ENCODE measurements around the gene ZNF322.
"Not testable (repeated sequence)": the region's sequence is repeated elsewhere in the genome, so short reads cannot be mapped to it uniquely, and the experiment has no call there.

Gene ZNF322

GRCh38 chr6:26682435-26683042 lies 23.0 kb upstream of the ZNF322 start:
- not testable (repeated sequence) for H3F3A ChIP-seq (ENCODE audit: insufficient read depth, low read length); H2AFZ ChIP-seq (ENCODE audit: low read length); H3K27me3 ChIP-seq (replicated peaks; ENCODE audit: insufficient read depth, low read length); H3K9me3 ChIP-seq (replicated peaks; ENCODE audit: insufficient read depth, low read length); H3K27ac ChIP-seq (ENCODE audit: low read length); H3K4me2 ChIP-seq (ENCODE audit: low read depth, low read length); H3K9me2 ChIP-seq (replicated peaks; ENCODE audit: insufficient read depth, low read length); H3K4me1 ChIP-seq (ENCODE audit: low read length); H3K9ac ChIP-seq (ENCODE audit: low read length); H3K36me3 ChIP-seq (replicated peaks; ENCODE audit: insufficient read depth, low read length); H3K79me2 ChIP-seq (ENCODE audit: low read length); DNase-seq; H4K20me1 ChIP-seq (ENCODE audit: insufficient read depth, low read length); H3K4me3 ChIP-seq (ENCODE audit: low read length)

- not testable (repeated sequence) for H3K9ac ChIP-seq (ENCODE audit: low read length); H3K9me3 ChIP-seq (replicated peaks; ENCODE audit: insufficient read depth, low read length); H3K27me3 ChIP-seq (replicated peaks; ENCODE audit: insufficient read depth, low read length); H3K9me2 ChIP-seq (replicated peaks; ENCODE audit: insufficient read depth, low read length); H3K79me2 ChIP-seq (ENCODE audit: low read length); DNase-seq; H3K4me1 ChIP-seq (ENCODE audit: low read length); H4K20me1 ChIP-seq (ENCODE audit: insufficient read depth, low read length); H3K27ac ChIP-seq (ENCODE audit: low read length); H3F3A ChIP-seq (ENCODE audit: insufficient read depth, low read length); H3K36me3 ChIP-seq (replicated peaks; ENCODE audit: insufficient read depth, low read length); H3K4me2 ChIP-seq (ENCODE audit: low read depth, low read length); H3K4me3 ChIP-seq (ENCODE audit: low read length); H2AFZ ChIP-seq (ENCODE audit: low read length)
Measured at GRCh38 chr6:26673287-26673686, 13.7 kb upstream of the ZNF322 start.

GRCh38 chr6:26670558-26670957 lies 11.0 kb upstream of the ZNF322 start:
- H3K79me2 ChIP-seq (ENCODE audit: low read length); H3K4me1 ChIP-seq (ENCODE audit: low read length); H3K27ac ChIP-seq (ENCODE audit: low read length); H3K36me3 ChIP-seq (replicated peaks; ENCODE audit: insufficient read depth, low read length); H3K4me3 ChIP-seq (ENCODE audit: low read length); H2AFZ ChIP-seq (ENCODE audit: low read length); DNase-seq; H3F3A ChIP-seq (ENCODE audit: insufficient read depth, low read length); H3K9me3 ChIP-seq (replicated peaks; ENCODE audit: insufficient read depth, low read length); H3K27me3 ChIP-seq (replicated peaks; ENCODE audit: insufficient read depth, low read length); H3K9me2 ChIP-seq (replicated peaks; ENCODE audit: insufficient read depth, low read length); H4K20me1 ChIP-seq (ENCODE audit: insufficient read depth, low read length); H3K4me2 ChIP-seq (ENCODE audit: low read depth, low read length); H3K9ac ChIP-seq (ENCODE audit: low read length): not testable (repeated sequence)

- H3K36me3 ChIP-seq (replicated peaks; ENCODE audit: insufficient read depth, low read length); DNase-seq; H3K79me2 ChIP-seq (ENCODE audit: low read length); H3K9me3 ChIP-seq (replicated peaks; ENCODE audit: insufficient read depth, low read length); H3K4me3 ChIP-seq (ENCODE audit: low read length); H4K20me1 ChIP-seq (ENCODE audit: insufficient read depth, low read length); H3K9me2 ChIP-seq (replicated peaks; ENCODE audit: insufficient read depth, low read length); H3K4me1 ChIP-seq (ENCODE audit: low read length); H3K27ac ChIP-seq (ENCODE audit: low read length); H3K27me3 ChIP-seq (replicated peaks; ENCODE audit: insufficient read depth, low read length); H2AFZ ChIP-seq (ENCODE audit: low read length); H3K4me2 ChIP-seq (ENCODE audit: low read depth, low read length); H3K9ac ChIP-seq (ENCODE audit: low read length); H3F3A ChIP-seq (ENCODE audit: insufficient read depth, low read length): not testable (repeated sequence)
Measured at GRCh38 chr6:26670003-26670402, 10.5 kb upstream of the ZNF322 start.

- Histone ChIP-seq H3K36me3 (replicated peaks; ENCODE audit: insufficient read depth, low read length) (no peaks in the 10 kb centered on the region), H3K4me3 (ENCODE audit: low read length) (peak overlapping the region; percentile 76), H3K9ac (ENCODE audit: low read length) (peak overlapping the region; percentile 62), H3K79me2 (ENCODE audit: low read length) (peaks cover 25% of the 10 kb centered on the region), H3F3A (ENCODE audit: insufficient read depth, low read length) (peaks cover 6% of the 10 kb centered on the region; the same call in 1 of the 2 replicates), H3K27me3 (replicated peaks; ENCODE audit: insufficient read depth, low read length) (no peaks in the 10 kb centered on the region), H3K9me2 (replicated peaks; ENCODE audit: insufficient read depth, low read length) (no peaks in the 10 kb centered on the region), H3K4me2 (ENCODE audit: low read depth, low read length) (peak overlapping the region; percentile 72), H3K9me3 (replicated peaks; ENCODE audit: insufficient read depth, low read length) (no peaks in the 10 kb centered on the region), H3K27ac (ENCODE audit: low read length) (peak overlapping the region; percentile 42; the same call in 1 of the 2 replicates), H3K4me1 (ENCODE audit: low read length) (0 out of 2 replicates have a peak, but pooled peaks cover 3% of the 10 kb centered on the region), H2AFZ (ENCODE audit: low read length) (peak overlapping the region; percentile 92), H4K20me1 (ENCODE audit: insufficient read depth, low read length) (no peaks in the 10 kb centered on the region)
- peak; percentile 57 for DNase-seq
- TF ChIP-seq EZH2 (optimal IDR thresholded peaks at IDR 0.05; ENCODE audit: low read depth, low read length): no peak
- peak; percentile 29 for TF ChIP-seq CTCF (IDR thresholded peaks at IDR 0.05; ENCODE audit: low read length)
- TF ChIP-seq EZH2phosphoT487 (IDR thresholded peaks at IDR 0.05; ENCODE audit: low read length): no peak
Measured at GRCh38 chr6:26660000-26660361, 435 bp upstream of the ZNF322 start.

All from MM.1S (cell line).